Inferior parietal cortex (tissue), 1 donor: Measurements from ENCODE around the gene AGRN.

Source experiments
- DNase-seq: peaks from one replicate; pipeline ENCODE4 v3.0.0-alpha.2; 2016; ENCODE audit errors: extremely low spot score

AGRN gene

DNA sequence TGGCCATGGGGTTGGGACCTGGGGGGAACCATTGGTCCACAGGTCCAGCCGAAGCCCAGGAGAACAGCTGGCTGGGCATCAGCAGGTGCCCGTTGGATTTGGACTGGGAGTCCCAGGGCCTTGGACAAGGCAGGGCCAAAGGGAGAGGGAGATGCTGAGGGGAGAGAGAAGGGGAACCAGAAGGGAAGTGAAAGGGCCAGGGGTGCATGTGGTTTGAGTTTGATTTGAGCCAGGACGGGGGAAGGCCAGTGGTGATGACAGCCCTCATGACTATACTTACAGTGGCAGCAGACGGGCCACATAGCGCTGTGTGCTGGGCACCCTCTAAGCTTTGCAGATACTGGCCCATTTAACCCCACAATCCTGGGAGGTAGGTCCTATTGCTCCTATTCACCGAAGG is 18.8 kb downstream of the AGRN start:
- DNase-seq, result no peak

DNA sequence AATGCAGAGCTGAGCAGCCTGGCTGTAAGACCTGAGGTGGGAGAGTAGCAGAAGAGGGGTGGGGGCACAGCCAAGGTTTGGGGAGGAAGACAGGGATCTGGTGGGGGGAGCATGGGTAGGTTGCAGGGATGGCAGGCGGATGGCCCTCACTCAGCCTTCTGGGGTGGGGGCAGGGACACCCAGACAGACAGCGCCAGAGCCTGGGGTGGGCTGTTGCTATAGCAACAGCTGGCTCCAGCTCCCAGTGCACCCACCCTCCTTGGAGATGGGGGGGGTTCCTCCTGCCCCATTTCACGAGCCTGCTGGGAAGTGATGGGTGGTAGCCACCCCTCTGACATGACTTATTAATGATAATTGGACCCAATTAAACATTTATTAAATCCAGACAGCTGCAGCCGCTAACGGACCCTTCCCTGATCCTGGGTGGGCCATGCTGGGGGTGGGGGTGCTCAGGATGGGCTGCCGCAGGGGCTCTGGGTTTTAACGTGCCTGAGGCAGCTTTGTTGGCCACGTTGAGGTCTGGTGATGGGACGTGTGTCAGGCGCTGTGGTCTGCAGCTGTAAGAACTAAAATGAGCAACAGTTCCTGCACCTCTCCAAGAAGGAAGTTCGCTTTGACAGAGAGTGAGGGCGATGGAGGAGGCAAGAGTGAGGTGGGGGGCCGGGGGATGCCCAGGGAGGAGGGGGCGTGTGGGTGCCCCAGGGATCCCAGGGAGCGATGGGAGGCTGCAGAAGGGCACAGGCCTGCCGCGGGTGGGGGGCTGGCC is 19.4 kb downstream of the AGRN start:
- no peak for DNase-seq

DNA sequence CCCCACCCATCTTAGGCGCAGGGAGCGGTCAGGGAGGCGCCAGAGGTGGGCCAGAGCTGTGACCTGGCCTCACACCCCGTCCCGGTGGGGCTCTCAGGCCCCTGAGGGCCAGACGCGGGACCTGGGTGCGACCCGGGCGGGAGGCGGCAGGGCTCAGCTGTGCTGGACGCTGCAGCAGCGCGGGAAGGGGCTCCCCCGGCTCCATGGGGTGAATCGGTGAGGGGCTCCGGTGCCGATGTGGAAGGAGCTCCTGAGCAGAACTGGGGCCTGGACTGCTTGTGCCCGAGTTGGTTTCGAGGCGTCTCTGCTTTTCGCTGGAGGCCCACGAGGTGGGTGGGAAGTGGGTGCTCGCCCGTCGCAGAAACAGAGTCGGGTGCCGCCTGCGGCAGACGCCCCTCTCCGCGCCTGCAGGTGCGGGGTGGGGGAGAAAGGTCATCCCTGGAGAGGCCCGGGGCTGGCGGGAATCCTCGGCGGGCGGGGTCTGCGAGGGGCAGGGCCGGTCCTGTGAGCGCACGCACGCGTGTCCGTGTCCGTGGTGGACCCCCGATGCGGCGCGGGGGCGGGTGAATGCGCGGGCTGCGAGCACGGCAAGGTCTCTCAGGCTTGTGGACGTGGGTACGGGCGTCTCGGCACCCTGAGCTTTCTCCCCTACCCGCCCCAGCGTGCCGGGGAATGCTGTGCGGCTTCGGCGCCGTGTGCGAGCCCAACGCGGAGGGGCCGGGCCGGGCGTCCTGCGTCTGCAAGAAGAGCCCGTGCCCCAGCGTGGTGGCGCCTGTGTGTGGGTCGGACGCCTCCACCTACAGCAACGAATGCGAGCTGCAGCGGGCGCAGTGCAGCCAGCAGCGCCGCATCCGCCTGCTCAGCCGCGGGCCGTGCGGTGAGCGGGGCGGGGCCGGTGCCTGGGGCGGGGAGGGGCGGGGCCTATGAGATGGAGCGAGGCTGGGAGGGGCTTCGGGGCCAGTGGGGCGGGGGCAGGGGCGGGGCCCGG is 20.4 kb downstream of the AGRN start:
- DNase-seq, result peak; percentile 45

DNA sequence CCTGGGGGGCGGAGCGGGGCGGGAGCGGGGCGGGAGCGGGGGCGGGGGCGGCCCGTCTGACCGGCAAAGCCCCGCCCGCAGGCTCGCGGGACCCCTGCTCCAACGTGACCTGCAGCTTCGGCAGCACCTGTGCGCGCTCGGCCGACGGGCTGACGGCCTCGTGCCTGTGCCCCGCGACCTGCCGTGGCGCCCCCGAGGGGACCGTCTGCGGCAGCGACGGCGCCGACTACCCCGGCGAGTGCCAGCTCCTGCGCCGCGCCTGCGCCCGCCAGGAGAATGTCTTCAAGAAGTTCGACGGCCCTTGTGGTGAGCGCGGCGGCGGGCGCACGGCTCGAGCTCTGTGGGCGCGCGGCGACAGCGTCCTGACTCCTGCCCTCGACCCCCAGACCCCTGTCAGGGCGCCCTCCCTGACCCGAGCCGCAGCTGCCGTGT is 21.2 kb downstream of the AGRN start:
- no peak for DNase-seq

DNA sequence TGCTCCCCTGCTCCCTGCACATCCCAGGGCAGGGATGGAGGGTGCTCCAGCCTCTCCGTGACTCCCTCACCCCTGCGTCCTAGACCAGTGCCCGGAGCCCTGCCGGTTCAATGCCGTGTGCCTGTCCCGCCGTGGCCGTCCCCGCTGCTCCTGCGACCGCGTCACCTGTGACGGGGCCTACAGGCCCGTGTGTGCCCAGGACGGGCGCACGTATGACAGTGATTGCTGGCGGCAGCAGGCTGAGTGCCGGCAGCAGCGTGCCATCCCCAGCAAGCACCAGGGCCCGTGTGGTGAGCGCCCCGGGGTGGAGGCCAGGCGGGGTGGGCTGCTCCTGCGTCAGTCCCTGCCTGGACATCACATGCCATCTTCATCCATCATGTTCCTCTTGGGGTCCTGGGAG is 22.0 kb downstream of the AGRN start:
- DNase-seq, result no peak

DNA sequence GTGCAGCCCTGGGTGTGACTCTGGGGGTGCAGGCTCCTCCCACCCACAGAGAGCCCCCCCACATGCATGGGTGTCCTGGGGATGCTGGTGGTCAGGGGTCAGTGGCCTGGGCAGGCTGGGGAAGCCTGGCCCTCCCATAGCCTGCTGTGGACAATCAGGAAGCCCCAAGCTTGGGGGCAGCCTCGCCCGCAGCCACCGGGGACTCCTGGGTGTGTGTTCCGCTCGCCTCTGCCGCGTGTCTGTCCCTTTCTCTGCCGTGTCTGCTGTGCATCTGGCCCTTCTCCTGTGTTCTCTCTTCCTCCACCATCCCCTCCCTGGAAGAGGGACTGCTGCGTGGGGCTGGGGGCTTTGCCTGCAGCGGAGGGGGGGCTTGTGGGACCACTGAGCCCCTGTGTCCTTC is 22.9 kb downstream of the AGRN start:
- no peak for DNase-seq

DNA sequence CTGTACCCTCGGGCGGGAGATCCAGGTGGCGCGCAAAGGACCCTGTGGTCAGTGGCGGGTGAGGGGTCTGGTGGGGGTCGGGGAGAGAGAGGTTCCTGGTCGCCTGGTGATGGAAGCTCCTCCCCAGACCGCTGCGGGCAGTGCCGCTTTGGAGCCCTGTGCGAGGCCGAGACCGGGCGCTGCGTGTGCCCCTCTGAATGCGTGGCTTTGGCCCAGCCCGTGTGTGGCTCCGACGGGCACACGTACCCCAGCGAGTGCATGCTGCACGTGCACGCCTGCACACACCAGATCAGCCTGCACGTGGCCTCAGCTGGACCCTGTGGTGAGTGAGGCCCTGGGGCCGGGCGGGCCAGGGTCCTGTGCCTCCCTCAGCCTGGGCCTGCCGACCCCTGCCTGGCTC is 23.5 kb downstream of the AGRN start:
- DNase-seq, result no peak

DNA sequence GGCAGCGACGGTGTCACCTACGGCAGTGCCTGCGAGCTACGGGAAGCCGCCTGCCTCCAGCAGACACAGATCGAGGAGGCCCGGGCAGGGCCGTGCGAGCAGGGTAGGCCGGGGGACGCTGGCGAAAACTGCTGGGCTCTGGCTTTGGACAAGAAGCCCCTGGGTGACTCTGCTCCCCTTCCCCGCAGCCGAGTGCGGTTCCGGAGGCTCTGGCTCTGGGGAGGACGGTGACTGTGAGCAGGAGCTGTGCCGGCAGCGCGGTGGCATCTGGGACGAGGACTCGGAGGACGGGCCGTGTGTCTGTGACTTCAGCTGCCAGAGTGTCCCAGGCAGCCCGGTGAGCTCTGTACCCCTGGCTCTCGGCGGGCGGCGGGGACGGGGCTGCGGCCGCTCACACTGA is 24.0 kb downstream of the AGRN start:
- DNase-seq, result no peak

DNA sequence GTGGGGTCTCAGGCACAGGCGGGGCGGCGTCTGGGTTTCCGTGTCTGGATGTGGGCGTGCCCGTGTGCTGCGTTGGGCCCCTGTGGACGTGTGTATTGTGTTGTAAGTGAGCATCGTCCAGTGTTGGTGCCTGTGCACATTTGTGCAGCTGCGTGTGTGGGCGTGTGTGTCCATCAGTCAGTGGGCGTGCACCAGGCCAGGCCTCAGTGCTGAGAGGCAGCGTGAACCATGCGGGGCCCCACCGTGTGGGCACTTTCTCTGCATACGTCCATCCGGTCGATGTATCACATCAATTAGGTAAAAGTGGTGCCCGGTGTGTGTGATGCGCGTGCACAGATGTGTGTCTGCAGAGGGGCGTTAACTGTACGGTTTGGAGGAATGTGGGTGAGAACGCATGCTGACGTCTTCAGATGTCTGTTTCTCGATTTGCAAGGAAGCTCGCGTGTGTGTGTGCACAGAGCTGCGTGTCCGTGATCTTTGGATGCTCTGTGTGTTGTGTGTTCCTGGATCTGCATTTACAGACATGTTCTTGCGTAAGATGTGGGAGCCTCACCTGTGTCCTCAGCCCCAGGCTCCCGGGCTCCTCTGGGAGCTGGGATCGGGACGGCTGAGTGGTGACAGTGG is 24.6 kb downstream of the AGRN start:
- DNase-seq, result no peak

DNA sequence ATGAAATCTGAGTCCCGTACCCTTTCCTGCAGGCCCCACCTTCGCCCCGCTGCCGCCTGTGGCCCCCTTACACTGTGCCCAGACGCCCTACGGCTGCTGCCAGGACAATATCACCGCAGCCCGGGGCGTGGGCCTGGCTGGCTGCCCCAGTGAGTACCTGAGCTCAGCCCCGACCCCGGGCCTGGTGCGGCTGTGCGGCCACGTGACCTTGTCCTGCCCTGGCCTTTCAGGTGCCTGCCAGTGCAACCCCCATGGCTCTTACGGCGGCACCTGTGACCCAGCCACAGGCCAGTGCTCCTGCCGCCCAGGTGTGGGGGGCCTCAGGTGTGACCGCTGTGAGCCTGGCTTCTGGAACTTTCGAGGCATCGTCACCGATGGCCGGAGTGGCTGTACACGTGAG is 25.2 kb downstream of the AGRN start:
- DNase-seq, result no peak

DNA sequence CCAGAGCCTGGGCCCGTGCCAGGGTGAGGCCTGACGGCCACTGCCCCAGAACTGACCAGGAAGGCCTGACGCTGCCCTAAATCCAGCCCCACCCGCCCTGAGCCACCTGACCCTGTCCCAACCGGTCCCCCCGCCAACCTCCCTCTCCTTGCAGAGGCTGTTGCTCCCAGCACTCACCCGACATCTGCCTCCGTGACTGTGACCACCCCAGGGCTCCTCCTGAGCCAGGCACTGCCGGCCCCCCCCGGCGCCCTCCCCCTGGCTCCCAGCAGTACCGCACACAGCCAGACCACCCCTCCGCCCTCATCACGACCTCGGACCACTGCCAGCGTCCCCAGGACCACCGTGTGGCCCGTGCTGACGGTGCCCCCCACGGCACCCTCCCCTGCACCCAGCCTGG is 26.3 kb downstream of the AGRN start:
- DNase-seq, result no peak

DNA sequence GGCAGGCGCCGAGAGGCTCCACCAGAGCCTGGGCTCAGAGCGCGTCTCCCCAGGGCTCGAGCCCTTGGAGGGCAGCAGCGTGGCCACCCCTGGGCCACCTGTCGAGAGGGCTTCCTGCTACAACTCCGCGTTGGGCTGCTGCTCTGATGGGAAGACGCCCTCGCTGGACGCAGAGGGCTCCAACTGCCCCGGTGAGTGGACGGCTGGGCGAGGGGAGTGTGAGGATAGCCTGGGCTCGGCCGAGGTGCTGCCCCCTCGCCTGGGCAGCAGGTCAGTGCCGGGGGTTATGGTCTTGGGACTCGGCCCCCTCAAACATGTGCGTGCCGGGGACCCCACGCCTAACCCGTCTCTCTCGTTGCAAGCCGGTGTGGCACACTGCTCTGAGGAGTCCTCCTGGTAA is 26.8 kb downstream of the AGRN start:
- DNase-seq, result no peak

DNA sequence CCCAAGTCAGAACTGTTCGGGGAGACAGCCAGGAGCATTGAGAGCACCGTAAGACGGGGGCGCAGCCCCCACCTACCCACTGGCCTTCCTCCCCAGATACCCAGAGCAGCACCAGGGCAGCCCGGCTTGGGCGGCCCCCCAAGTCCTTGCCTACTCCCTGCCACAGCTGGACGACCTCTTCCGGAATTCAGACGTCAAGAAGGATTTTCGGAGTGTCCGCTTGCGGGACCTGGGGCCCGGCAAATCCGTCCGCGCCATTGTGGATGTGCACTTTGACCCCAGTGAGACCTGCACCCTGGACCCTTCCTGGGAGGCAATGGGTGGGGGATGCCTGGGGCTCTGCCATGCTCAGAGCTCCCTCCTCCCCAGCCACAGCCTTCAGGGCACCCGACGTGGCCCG is 27.5 kb downstream of the AGRN start:
- no peak for DNase-seq

DNA sequence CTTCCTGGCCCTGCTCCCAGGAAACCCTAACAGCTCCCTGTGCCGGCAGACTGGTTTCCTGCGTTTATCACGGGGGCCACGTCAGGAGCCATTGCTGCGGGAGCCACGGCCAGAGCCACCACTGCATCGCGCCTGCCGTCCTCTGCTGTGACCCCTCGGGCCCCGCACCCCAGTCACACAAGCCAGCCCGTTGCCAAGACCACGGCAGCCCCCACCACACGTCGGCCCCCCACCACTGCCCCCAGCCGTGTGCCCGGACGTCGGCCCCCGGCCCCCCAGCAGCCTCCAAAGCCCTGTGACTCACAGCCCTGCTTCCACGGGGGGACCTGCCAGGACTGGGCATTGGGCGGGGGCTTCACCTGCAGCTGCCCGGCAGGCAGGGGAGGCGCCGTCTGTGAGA is 28.0 kb downstream of the AGRN start:
- no peak for DNase-seq

DNA sequence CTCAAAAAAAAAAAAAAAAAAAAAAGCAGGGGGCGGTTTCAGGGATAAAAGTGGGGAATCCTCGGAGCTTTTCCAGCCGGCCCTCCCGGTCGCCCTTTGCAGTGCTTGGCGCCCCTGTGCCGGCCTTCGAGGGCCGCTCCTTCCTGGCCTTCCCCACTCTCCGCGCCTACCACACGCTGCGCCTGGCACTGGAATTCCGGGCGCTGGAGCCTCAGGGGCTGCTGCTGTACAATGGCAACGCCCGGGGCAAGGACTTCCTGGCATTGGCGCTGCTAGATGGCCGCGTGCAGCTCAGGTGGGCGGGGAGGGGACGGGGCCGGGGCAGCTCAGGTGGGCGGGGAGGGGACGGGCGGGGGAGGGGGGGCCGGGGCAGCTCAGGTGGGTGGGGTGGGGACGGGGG is 28.8 kb downstream of the AGRN start:
- no peak for DNase-seq

DNA sequence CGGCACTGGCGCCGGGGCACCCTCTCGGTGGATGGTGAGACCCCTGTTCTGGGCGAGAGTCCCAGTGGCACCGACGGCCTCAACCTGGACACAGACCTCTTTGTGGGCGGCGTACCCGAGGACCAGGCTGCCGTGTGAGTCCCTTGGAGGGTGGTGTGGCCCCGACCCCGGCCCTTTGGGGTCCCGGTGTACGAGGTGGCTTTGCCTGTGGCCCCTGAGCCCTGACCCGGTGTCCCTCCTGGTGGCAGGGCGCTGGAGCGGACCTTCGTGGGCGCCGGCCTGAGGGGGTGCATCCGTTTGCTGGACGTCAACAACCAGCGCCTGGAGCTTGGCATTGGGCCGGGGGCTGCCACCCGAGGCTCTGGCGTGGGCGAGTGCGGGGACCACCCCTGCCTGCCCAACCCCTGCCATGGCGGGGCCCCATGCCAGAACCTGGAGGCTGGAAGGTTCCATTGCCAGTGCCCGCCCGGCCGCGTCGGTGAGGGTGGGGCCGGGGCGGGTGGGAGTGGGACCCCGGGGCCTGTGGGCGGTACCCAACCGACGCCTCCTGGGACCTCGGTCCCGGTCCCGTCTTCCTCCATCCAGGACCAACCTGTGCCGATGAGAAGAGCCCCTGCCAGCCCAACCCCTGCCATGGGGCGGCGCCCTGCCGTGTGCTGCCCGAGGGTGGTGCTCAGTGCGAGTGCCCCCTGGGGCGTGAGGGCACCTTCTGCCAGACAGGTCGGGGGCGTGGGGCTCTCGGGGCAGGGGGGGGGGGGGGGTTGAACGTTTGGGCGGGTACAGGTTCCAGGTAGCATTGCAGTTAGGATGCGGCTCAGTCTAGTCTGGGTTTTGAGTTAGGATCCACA is 29.6 kb downstream of the AGRN start:
- no peak for DNase-seq

DNA sequence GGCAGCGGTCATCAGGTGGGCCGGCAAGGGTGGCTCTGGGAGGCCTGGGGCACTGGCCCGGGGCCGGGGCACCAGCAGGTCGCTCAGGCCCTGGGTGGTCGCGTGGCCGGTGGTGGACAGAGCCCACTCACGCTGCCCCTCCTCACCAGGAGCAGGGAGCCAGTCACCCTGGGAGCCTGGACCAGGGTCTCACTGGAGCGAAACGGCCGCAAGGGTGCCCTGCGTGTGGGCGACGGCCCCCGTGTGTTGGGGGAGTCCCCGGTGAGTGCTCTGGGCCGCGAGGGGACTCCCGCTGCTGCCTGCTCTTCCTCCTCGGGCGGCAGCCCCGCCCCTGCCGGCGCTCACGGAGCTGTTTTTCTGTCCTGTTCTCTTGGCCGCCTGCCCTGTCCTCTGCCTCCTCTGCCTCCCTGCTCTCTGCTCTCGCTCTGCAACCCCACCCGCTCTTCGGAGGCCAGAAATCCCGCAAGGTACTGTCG is 30.7 kb downstream of the AGRN start:
- no peak for DNase-seq

DNA sequence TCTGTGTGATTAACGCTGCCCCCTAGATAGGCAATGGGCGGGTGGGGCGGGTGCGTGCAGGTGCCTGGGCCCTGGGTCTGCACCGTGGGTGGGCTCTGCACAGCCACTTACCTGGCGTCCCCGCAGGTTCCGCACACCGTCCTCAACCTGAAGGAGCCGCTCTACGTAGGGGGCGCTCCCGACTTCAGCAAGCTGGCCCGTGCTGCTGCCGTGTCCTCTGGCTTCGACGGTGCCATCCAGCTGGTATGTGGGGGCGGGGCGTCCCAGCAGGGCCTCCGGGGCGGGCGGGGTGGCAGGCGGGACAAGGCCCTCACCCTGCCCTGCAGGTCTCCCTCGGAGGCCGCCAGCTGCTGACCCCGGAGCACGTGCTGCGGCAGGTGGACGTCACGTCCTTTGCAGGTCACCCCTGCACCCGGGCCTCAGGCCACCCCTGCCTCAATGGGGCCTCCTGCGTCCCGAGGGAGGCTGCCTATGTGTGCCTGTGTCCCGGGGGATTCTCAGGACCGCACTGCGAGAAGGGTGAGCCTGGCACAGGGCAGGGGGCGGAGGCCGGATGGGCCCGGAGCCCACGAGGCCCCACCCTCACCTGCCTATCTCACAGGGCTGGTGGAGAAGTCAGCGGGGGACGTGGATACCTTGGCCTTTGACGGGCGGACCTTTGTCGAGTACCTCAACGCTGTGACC is 31.3 kb downstream of the AGRN start:
- DNase-seq, result no peak

DNA sequence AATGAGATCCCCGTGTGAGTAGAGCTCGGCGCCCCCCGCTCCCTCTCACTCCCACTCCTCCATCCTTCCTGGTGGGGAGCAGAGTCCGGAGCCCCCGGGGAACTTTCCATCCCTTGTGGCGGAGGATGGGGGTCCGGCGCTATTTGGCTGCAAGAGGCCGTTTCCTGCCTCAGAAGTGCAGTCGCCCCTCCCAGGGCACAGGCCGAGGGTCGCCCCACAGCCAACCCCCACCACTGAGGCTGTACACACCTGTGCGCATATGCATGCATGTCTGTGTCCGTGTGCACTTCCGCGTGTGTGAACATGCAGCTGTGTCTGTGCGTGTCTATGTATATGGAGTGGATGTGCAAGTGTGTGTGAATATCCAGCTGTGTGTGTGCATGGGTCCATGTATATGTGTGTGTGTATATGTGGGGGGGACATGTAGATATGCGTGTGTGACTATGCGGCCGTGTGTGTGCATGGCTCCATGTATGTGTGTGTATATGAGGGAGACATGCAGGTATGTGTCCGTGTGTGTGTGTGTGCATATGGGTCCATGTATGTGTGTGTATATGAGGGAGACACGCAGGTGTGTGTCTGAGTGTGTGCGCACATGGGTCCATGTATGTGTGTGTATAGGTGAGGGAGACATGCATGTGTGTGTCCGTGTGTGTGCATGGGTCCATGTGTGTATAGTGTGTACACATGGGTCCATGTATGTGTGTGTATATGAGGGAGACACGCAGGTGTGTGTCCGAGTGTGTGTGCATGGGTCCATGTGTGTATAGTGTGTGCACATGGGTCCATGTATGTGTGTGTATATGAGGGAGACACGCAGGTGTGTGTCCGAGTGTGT is 32.3 kb downstream of the AGRN start:
- no peak for DNase-seq

DNA sequence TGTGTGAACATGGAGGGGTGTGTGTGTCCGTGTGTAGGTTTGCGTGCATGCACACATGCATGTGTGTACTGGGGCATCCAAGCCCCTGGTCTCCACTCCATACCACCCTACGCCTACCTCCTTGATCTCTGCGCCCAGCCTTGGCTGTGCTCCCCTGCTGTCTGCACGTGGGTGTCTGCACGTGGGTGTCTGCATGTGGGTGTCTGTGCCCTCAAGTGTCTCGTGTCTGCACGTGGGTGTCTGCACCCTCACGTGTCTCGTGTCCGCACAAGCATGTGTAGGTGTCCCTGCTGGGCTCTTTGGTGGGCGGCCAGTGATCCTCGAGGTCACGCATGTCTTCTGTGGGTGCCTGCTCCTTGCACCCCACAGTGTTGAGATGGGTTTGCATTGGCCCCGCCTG is 33.1 kb downstream of the AGRN start:
- DNase-seq, result no peak
